Testis (tissue), 3 donors: Measurements from ENCODE around the gene GBX1. TPM values are rescaled to one million over a fixed set of nuclear protein-coding genes. Genes with fewer than 3 reads are reported as not detected.

Source experiments
- DNase-seq: peaks from one replicate; pipeline ENCODE4 v3.0.0-alpha.2; 2019
- H3K27ac ChIP-seq, 2 donors: fragments of 200-600 bp; sonication (generic); one replicate each; pipeline ENCODE4 v1.5.1; 2019
- H3K27me3 ChIP-seq: fragments of 200-600 bp; sonication (generic); one replicate; pipeline ENCODE4 v1.5.1; 2019
- H3K36me3 ChIP-seq: fragments of 200-600 bp; sonication (generic); one replicate; pipeline ENCODE4 v1.5.1; 2017; ENCODE audit warnings: low read depth; ENCODE audit errors: missing control alignments
- H3K4me1 ChIP-seq: fragments of 200-600 bp; sonication (generic); one replicate; pipeline ENCODE4 v1.5.1; 2019
- H3K4me3 ChIP-seq, 2 donors: fragments of 200-600 bp; sonication (generic); one replicate each; pipeline ENCODE4 v1.5.1; 2017 to 2019
- H3K9me3 ChIP-seq: fragments of 200-600 bp; sonication (generic); one replicate; pipeline ENCODE4 v1.5.1; 2017
- POLR2A ChIP-seq: fragments of 450-650 bp; IDR thresholded peaks from one replicate; pipeline ENCODE4 v1.6.1; 2017; ENCODE audit warnings: antibody characterized with exemption, mild to moderate bottlenecking, moderate library complexity
- WGBS, 2 donors: methylation state at CpG; one replicate each; pipeline ENCODE4 v1.1.5; 2018; 5-methylcytosine and 5-hydroxymethylcytosine counted together
- intact Hi-C: fragments of 100-400 bp; cut with DNase I; formaldehyde crosslinking; loops from one replicate; pipeline ENCODE4 v1.15.1; 2023; ENCODE audit warnings: low total_unique reads
- polyA plus RNA-seq: library from polyadenylated mRNA; stranded (reverse); fragments of 350-450 nt; fragmentation: Illumina TruSeq; extraction: RNeasy Lipid Tissue Mini Kit (QIAGEN cat#74804); gene quantifications from one replicate; pipeline ENCODE4 v1.2.3, GENCODE V29; 2014; ENCODE audit warnings: low read depth, low replicate concordance; ENCODE audit not compliant: insufficient read depth
- total RNA-seq, 2 donors: library from RNA; depleted of rRNA; stranded (reverse); fragments of >200 nt; gene quantifications; one replicate each; pipeline ENCODE4 v1.2.3, GENCODE V29; 2016
- TF ChIP-seq, protein P1 (sequence below), 3 experiments: fragments of 450-650 bp in 2 of 3; fragments of 200-600 bp in 1 of 3; sonication (generic) in 1 of 3; IDR thresholded peaks; one replicate each; pipeline ENCODE4 v1.5.1; 2016 to 2019; ENCODE audit warnings: antibody characterized with exemption in 3 of 3, mild to moderate bottlenecking in 2 of 3, moderate library complexity in 1 of 3

GBX1 gene
- total and polyA plus RNA-seq, 3 donors from 2014 or later, result 2.9 to 15.6 (median 7.2) TPM

- DNase-seq, result no peak
- Histone ChIP-seq H3K4me3 (no peak overlapping the region), H3K36me3 (no peaks in the 10 kb centered on the region), H3K27me3 (no peaks in the 10 kb centered on the region), H3K9me3 (no peaks in the 10 kb centered on the region), H3K4me1 (peaks cover 2% of the 10 kb centered on the region), H3K27ac (no peak overlapping the region)
- 92 to 96% methylated on average over 24 to 38 of the region's 38 CpGs for WGBS, 2 donors
- TF ChIP-seq, protein P1, sequence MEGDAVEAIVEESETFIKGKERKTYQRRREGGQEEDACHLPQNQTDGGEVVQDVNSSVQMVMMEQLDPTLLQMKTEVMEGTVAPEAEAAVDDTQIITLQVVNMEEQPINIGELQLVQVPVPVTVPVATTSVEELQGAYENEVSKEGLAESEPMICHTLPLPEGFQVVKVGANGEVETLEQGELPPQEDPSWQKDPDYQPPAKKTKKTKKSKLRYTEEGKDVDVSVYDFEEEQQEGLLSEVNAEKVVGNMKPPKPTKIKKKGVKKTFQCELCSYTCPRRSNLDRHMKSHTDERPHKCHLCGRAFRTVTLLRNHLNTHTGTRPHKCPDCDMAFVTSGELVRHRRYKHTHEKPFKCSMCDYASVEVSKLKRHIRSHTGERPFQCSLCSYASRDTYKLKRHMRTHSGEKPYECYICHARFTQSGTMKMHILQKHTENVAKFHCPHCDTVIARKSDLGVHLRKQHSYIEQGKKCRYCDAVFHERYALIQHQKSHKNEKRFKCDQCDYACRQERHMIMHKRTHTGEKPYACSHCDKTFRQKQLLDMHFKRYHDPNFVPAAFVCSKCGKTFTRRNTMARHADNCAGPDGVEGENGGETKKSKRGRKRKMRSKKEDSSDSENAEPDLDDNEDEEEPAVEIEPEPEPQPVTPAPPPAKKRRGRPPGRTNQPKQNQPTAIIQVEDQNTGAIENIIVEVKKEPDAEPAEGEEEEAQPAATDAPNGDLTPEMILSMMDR (IDR thresholded peaks at IDR 0.05), result no peak
- TF ChIP-seq POLR2A, result no peak
- intact Hi-C loops, result no loop called here
These were observed 49.1 kb downstream of the GBX1 start for GRCh38 chr7:151118108-151119054.

- no peak for DNase-seq
- H3K4me3 ChIP-seq, result no peak overlapping the region
- H3K36me3 ChIP-seq, result no peaks in the 10 kb centered on the region
- H3K27me3 ChIP-seq, result no peaks in the 10 kb centered on the region
- intact Hi-C loops, result no loop called here
- 95 to 98% methylated on average over 12 of the region's 12 CpGs for WGBS, 2 donors
- no peak overlapping the region for H3K27ac ChIP-seq
- H3K4me1 ChIP-seq, result peaks cover 2% of the 10 kb centered on the region
- H3K9me3 ChIP-seq, result no peaks in the 10 kb centered on the region
- TF ChIP-seq, protein P1 (IDR thresholded peaks at IDR 0.05), result no peak
- TF ChIP-seq POLR2A, result no peak
These were observed 49.9 kb downstream of the GBX1 start for GRCh38 chr7:151117565-151117964.

DNA sequence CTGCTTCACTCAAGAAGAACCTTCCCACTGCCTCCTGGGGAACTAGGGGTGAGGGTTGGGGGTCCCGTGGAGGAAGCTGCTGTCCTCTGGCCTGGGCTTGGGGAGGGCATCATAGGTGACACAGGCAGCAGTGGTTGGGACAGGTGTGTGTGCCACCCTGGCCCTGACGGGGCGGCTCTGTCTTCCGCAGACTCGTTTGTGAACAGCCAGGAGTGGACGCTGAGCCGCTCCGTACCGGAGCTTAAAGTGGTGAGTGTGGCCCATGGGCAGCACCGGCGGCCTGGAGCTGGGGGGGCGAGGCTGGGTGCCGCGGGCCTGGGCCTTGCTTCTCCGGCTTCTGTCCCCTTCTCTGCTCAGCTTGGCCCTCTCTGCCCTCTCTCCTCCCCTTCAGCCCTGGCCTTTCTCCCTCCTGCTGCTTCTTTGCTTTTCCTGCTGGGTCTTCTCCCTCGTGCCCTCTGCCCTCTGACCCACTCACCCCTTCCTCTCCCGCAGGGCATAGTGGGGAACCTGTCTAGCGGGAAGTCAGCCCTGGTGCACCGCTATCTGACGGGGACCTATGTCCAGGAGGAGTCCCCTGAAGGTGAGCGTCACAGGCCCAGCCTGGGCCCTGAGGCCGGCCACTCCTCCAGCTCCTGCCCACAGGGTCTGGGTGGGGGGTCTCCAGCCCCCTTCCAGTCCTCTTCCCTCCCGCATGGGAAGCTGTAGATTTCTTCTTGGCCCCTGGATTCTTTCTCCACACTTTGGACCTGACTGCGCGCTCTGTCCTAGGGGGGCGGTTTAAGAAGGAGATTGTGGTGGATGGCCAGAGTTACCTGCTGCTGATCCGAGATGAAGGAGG is 50.7 kb downstream of the GBX1 start:
- H3K4me1 ChIP-seq, result no peaks in the 10 kb centered on the region
- H3K9me3 ChIP-seq, result no peaks in the 10 kb centered on the region
- H3K27me3 ChIP-seq, result no peaks in the 10 kb centered on the region
- DNase-seq, result no peak
- H3K27ac ChIP-seq, result no peak overlapping the region
- intact Hi-C loops, result no loop called here
- no peak overlapping the region for H3K4me3 ChIP-seq
- no peaks in the 10 kb centered on the region for H3K36me3 ChIP-seq
- 93% methylated on average over 5 to 22 of the region's 27 CpGs for WGBS, 2 donors
- no peak for TF ChIP-seq POLR2A
- TF ChIP-seq, protein P1 (IDR thresholded peaks at IDR 0.05), result no peak

- DNase-seq, result peak; percentile 33
- 68% methylated on average over 14 of the region's 14 CpGs; no CpG with 5 or more reads in 1 of the 2 donors for WGBS, 2 donors
- H3K4me1 ChIP-seq, result no peaks in the 10 kb centered on the region
- intact Hi-C loops, result no loop called here
- no peaks in the 10 kb centered on the region for H3K27me3 ChIP-seq
- H3K9me3 ChIP-seq, result no peaks in the 10 kb centered on the region
- no peaks in the 10 kb centered on the region for H3K36me3 ChIP-seq
- H3K27ac ChIP-seq, result no peak overlapping the region
- H3K4me3 ChIP-seq, result peak overlapping the region in 1 of 2 donors; percentile 21
- TF ChIP-seq, protein P1 (IDR thresholded peaks at IDR 0.05), result no peak
- TF ChIP-seq POLR2A, result no peak
These were observed 51.6 kb downstream of the GBX1 start for GRCh38 chr7:151115836-151116418.
